MM.1S (cell line): Measurements from ENCODE around the gene AADAC.

Experiments
- DNase-seq: peaks from one replicate; pipeline ENCODE4 v3.0.0-alpha.2; 2015
- H2AFZ ChIP-seq: fragments of 300-600 bp; sonication (generic); 2 replicates; pipeline ENCODE4 v1.6.0; 2016; ENCODE audit warnings: antibody characterized with exemption, low read length
- H3F3A ChIP-seq: fragments of 300-600 bp; sonication (generic); 2 replicates; pipeline ENCODE4 v1.6.1; 2016; ENCODE audit warnings: mild to moderate bottlenecking, antibody characterized with exemption, low read length, moderate library complexity, mixed read lengths; ENCODE audit not compliant: insufficient read depth
- H3K27ac ChIP-seq: fragments of 300-600 bp; sonication (generic); 2 replicates; pipeline ENCODE4 v1.5.1; 2016; ENCODE audit warnings: mild to moderate bottlenecking, low read length
- H3K27me3 ChIP-seq: fragments of 300-600 bp; sonication (generic); replicated peaks from 2 replicates; pipeline ENCODE4 v1.6.0; 2016; ENCODE audit warnings: low read length; ENCODE audit not compliant: insufficient read depth
- H3K36me3 ChIP-seq: fragments of 300-600 bp; sonication (generic); replicated peaks from 2 replicates; pipeline ENCODE4 v1.6.1; 2016; ENCODE audit warnings: mild to moderate bottlenecking, low read length, mixed read lengths; ENCODE audit not compliant: insufficient read depth
- H3K4me1 ChIP-seq: fragments of 300-600 bp; sonication (generic); 2 replicates; pipeline ENCODE4 v1.6.1; 2016; ENCODE audit warnings: low read length, mixed read lengths
- H3K4me2 ChIP-seq: fragments of 300-600 bp; sonication (generic); 2 replicates; pipeline ENCODE4 v1.6.0; 2016; ENCODE audit warnings: low read depth, low read length
- H3K4me3 ChIP-seq: fragments of 300-600 bp; sonication (generic); 2 replicates; pipeline ENCODE4 v1.5.1; 2016; ENCODE audit warnings: low read length, mixed read lengths
- H3K79me2 ChIP-seq: fragments of 300-600 bp; sonication (generic); 2 replicates; pipeline ENCODE4 v1.6.1; 2016; ENCODE audit warnings: mixed run types, low read length, mixed read lengths
- H3K9ac ChIP-seq: fragments of 300-600 bp; sonication (generic); 2 replicates; pipeline ENCODE4 v1.6.1; 2016; ENCODE audit warnings: low read length, mixed read lengths
- H3K9me2 ChIP-seq: fragments of 300-600 bp; sonication (generic); replicated peaks from 2 replicates; pipeline ENCODE4 v1.6.1; 2016; ENCODE audit warnings: mild to moderate bottlenecking, low read length, mixed read lengths; ENCODE audit not compliant: insufficient read depth
- H3K9me3 ChIP-seq: fragments of 300-600 bp; sonication (generic); replicated peaks from 2 replicates; pipeline ENCODE4 v1.6.1; 2016; ENCODE audit warnings: mild to moderate bottlenecking, low read length, mixed read lengths; ENCODE audit not compliant: insufficient read depth
- H4K20me1 ChIP-seq: fragments of 300-600 bp; sonication (generic); 2 replicates; pipeline ENCODE4 v1.6.1; 2016; ENCODE audit warnings: mild to moderate bottlenecking, low read length, moderate library complexity, mixed read lengths; ENCODE audit not compliant: insufficient read depth
- CTCF ChIP-seq: fragments of 300-600 bp; sonication (generic); IDR thresholded peaks from 2 replicates; pipeline ENCODE4 v1.5.1; 2016; ENCODE audit warnings: antibody characterized with exemption, low read length, mixed read lengths
- EZH2 ChIP-seq: fragments of 300-600 bp; sonication (generic); optimal IDR thresholded peaks from 2 replicates; pipeline ENCODE3; 2017; ENCODE audit warnings: low read depth, mild to moderate bottlenecking, antibody characterized with exemption, low read length, mixed read lengths
- EZH2phosphoT487 ChIP-seq: fragments of 300-600 bp; sonication (generic); IDR thresholded peaks from 2 replicates; pipeline ENCODE4 v1.6.1; 2018; ENCODE audit warnings: antibody characterized with exemption, low read length

The AADAC gene

GRCh38 chr3:151827816-151828215 is 13.9 kb downstream of the AADAC start:
- no peak for DNase-seq
- no peak overlapping the region for H3K4me3 ChIP-seq
- H2AFZ ChIP-seq = no peak overlapping the region
- H3K27ac ChIP-seq = no peak overlapping the region
- H4K20me1 ChIP-seq = no peaks in the 10 kb centered on the region
- H3K9me2 ChIP-seq = no peaks in the 10 kb centered on the region
- H3K9me3 ChIP-seq = no peaks in the 10 kb centered on the region
- H3K4me1 ChIP-seq = no peaks in the 10 kb centered on the region
- H3K4me2 ChIP-seq = no peak overlapping the region
- no peaks in the 10 kb centered on the region for H3K27me3 ChIP-seq
- H3K9ac ChIP-seq = no peak overlapping the region
- no peaks in the 10 kb centered on the region for H3K79me2 ChIP-seq
- no peaks in the 10 kb centered on the region for H3K36me3 ChIP-seq
- TF ChIP-seq CTCF (no peak), EZH2 (no peak), EZH2phosphoT487 (no peak)
- no peaks in the 10 kb centered on the region for H3F3A ChIP-seq

GRCh38 chr3:151835751-151836525 is 22.0 kb downstream of the AADAC start:
- Histone ChIP-seq H2AFZ (no peak overlapping the region), H3K27ac (no peak overlapping the region), H3K9ac (no peak overlapping the region), H3K79me2 (no peaks in the 10 kb centered on the region), H3K9me3 (no peaks in the 10 kb centered on the region), H3K4me2 (no peak overlapping the region), H3F3A (no peaks in the 10 kb centered on the region), H3K4me1 (no peaks in the 10 kb centered on the region), H3K9me2 (no peaks in the 10 kb centered on the region), H3K36me3 (no peaks in the 10 kb centered on the region), H4K20me1 (no peaks in the 10 kb centered on the region), H3K4me3 (no peak overlapping the region), H3K27me3 (no peaks in the 10 kb centered on the region)
- TF ChIP-seq CTCF (no peak), EZH2phosphoT487 (no peak), EZH2 (no peak)
- DNase-seq = no peak

- H3K4me3 ChIP-seq = no peak overlapping the region
- no peaks in the 10 kb centered on the region for H3K9me3 ChIP-seq
- H3K36me3 ChIP-seq = no peaks in the 10 kb centered on the region
- H3K27ac ChIP-seq = no peak overlapping the region
- H3K9ac ChIP-seq = no peak overlapping the region
- H3K9me2 ChIP-seq = no peaks in the 10 kb centered on the region
- no peak overlapping the region for H3K4me2 ChIP-seq
- no peaks in the 10 kb centered on the region for H3K79me2 ChIP-seq
- no peaks in the 10 kb centered on the region for H3F3A ChIP-seq
- H3K27me3 ChIP-seq = no peaks in the 10 kb centered on the region
- TF ChIP-seq CTCF = no peak
- no peak for TF ChIP-seq EZH2phosphoT487
- TF ChIP-seq EZH2 = no peak
- no peak overlapping the region for H2AFZ ChIP-seq
- H4K20me1 ChIP-seq = no peaks in the 10 kb centered on the region
- no peak for DNase-seq
- no peaks in the 10 kb centered on the region for H3K4me1 ChIP-seq
These were observed 23.1 kb downstream of the AADAC start for GRCh38 chr3:151837057-151837456.
